Activated naive CD8-positive, alpha-beta T cell treated with anti-CD3 and anti-CD28 coated beads, Interleukin-2, amount 50 U/mL, for 16 hours (primary cell): ENCODE data around the gene LCLAT1.
"Not testable (repeated sequence)": the region's sequence is repeated elsewhere in the genome, so short reads cannot be mapped to it uniquely, and the experiment has no call there.

Experiments used
- DNase-seq: peaks from one replicate; pipeline ENCODE4 v3.0.0-alpha.2; 2020; ENCODE audit warnings: low read depth, low spot score

The LCLAT1 gene

GRCh38 chr2:30643013-30643412, 196.0 kb downstream of the LCLAT1 start:
- not testable (repeated sequence) for DNase-seq

GRCh38 chr2:30643674-30644073, 196.6 kb downstream of the LCLAT1 start:
- DNase-seq = no peak

- no peak for DNase-seq
Observed at GRCh38 chr2:30645081-30645744, 198.2 kb downstream of the LCLAT1 start.

GRCh38 chr2:30645745-30646119, 198.7 kb downstream of the LCLAT1 start:
- no peak for DNase-seq

- DNase-seq = no peak
Observed at GRCh38 chr2:30647752-30648457, 200.9 kb downstream of the LCLAT1 start.

GRCh38 chr2:30649278-30649677, 202.2 kb downstream of the LCLAT1 start:
- no peak for DNase-seq

- no peak for DNase-seq
Observed at GRCh38 chr2:30649828-30650227, 202.8 kb downstream of the LCLAT1 start.

- DNase-seq = no peak
Observed at GRCh38 chr2:30652271-30652915, 205.3 kb downstream of the LCLAT1 start.

- DNase-seq = no peak
Observed at GRCh38 chr2:30653847-30654246, 206.8 kb downstream of the LCLAT1 start.

GRCh38 chr2:30654404-30654803, 207.4 kb downstream of the LCLAT1 start:
- DNase-seq = no peak

- no peak for DNase-seq
Observed at GRCh38 chr2:30655211-30655610, 208.2 kb downstream of the LCLAT1 start.

GRCh38 chr2:30655660-30656059, 208.6 kb downstream of the LCLAT1 start:
- DNase-seq = no peak

GRCh38 chr2:30656079-30656478, 209.0 kb downstream of the LCLAT1 start:
- DNase-seq = no peak

GRCh38 chr2:30661173-30662107, 214.4 kb downstream of the LCLAT1 start:
- no peak for DNase-seq

- no peak for DNase-seq
Observed at GRCh38 chr2:30662268-30663131, 215.5 kb downstream of the LCLAT1 start.

- no peak for DNase-seq
Observed at GRCh38 chr2:30663321-30663720, 216.3 kb downstream of the LCLAT1 start.

GRCh38 chr2:30663806-30664205, 216.8 kb downstream of the LCLAT1 start:
- DNase-seq = no peak

- DNase-seq = no peak
Observed at GRCh38 chr2:30664761-30665358, 217.8 kb downstream of the LCLAT1 start.

- no peak for DNase-seq
Observed at GRCh38 chr2:30665761-30666265, 218.8 kb downstream of the LCLAT1 start.

GRCh38 chr2:30666266-30666874, 219.3 kb downstream of the LCLAT1 start:
- DNase-seq = no peak
